ENCODE results near the gene LSP1.

DNA sequence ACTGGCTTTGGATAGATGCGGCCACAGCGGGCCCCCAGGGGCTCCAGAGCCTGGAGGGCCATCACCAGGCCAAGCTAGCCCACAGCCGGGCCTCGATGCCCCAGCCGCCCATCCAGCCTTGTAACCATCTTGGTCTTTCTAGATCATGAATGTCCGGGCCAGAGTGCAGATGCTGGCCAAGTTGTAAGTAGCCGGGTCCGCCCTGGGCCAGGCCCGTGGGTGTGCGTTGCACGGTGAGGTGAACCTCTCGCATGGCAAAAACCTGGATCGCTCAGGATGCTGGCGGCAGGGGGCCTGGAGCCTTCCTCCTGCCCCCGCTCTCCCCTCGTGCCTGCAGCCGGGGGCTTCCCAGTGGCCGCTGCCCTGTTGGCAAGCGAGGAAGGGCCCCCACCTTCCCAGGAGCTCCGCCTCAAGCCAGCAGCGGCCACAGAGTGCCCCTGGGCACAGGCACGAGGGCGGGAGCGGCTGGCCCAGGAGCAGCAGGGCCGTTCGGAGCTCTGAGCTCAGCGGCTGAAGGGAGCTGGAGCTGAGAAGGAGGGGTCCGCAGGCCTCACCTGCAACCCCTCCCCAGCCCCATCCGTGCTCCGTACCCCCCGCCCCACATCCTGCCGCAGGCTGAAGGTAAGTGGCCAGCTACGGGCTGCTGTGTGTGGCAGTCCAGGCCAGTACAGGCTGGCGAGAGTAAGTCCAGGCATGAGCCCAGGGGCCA, 83.3 kb downstream of the LSP1 start:
- TF ChIP-seq, protein P1, sequence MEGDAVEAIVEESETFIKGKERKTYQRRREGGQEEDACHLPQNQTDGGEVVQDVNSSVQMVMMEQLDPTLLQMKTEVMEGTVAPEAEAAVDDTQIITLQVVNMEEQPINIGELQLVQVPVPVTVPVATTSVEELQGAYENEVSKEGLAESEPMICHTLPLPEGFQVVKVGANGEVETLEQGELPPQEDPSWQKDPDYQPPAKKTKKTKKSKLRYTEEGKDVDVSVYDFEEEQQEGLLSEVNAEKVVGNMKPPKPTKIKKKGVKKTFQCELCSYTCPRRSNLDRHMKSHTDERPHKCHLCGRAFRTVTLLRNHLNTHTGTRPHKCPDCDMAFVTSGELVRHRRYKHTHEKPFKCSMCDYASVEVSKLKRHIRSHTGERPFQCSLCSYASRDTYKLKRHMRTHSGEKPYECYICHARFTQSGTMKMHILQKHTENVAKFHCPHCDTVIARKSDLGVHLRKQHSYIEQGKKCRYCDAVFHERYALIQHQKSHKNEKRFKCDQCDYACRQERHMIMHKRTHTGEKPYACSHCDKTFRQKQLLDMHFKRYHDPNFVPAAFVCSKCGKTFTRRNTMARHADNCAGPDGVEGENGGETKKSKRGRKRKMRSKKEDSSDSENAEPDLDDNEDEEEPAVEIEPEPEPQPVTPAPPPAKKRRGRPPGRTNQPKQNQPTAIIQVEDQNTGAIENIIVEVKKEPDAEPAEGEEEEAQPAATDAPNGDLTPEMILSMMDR (IDR thresholded peaks at IDR 0.05): no peak
- TF ChIP-seq POLR2A (IDR thresholded peaks at IDR 0.05) (no peak), EP300 (IDR thresholded peaks at IDR 0.05) (no peak)

All from sigmoid colon (tissue), 4 donors.